Activated CD4-positive, CD25-positive, alpha-beta regulatory T cell treated with anti-CD3 and anti-CD28 coated beads, Interleukin-2, amount 50 U/mL, for 16 hours (primary cell): ENCODE data around the gene IL36A.
A peak's percentile ranks its signal among the peaks of the same experiment; 100 is the strongest.

Source experiments
- DNase-seq: peaks from one replicate; pipeline ENCODE4 v3.0.0-alpha.2; 2020; ENCODE audit warnings: low read depth, low spot score

Gene IL36A, protein sequence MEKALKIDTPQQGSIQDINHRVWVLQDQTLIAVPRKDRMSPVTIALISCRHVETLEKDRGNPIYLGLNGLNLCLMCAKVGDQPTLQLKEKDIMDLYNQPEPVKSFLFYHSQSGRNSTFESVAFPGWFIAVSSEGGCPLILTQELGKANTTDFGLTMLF

DNA sequence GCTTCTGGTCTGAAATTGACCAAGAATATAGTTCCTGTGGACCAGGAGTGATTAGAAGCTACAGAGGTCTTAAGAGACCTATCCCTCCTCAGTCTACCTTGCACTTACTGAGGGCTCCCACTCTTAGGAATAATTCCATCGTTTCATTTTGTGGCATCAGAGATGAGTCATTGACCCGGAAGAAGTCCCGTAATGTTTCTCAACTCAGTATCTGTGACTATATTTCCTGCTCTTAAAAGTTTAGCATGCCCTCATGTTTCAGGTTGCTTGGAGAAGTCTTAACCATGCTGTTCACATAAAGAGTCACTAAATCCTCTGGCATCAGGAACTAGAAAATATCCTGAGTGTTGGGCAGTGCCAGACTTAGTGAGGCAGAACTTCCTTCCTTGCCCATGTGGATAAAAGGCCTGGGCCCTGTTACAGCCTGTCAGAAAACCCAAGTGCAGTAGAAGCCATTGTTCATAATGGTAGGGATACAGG is at the start of gene IL36A:
IL36A (plus strand) TSS at position 430 of the 480 bp plus-strand sequence. CDS start 413 bp downstream, outside the sequence.
- DNase-seq, result no peak

- DNase-seq, result no peak
These were observed 47.7 kb upstream of the IL36A start for GRCh38 chr2:112957511-112957910.

DNA sequence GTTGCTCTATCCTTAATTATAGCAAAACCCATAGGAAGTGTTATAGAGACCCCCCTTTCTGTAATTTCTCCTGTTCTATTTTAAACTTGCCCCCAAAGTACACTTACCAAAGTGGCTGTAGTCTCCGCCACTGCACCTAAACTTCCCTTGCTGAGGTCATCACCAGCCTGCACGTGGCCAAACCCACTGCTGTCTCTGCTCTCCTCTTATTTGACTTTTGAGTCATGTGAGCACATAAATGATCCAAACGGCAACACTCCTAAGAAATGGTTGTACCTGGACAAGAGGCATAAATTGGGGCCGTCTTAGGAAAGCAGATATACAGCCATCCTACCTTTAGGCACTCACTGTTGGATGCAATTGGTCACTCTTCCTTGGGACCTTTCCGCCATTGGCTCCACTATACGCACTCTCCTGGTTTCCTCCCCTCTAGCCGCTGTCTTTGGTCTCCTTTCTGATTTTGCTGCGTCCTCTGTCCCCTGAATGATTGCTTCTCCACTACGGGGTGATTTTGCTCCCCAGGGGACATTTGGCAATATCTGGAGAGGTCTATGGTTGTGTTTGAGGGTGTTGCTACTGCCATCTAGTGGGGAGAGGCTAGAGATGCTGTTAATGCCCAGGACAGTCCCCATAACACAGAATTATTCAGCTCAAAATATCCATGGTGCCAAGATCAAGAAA is 46.7 kb upstream of the IL36A start:
- peak; percentile 7 for DNase-seq

DNA sequence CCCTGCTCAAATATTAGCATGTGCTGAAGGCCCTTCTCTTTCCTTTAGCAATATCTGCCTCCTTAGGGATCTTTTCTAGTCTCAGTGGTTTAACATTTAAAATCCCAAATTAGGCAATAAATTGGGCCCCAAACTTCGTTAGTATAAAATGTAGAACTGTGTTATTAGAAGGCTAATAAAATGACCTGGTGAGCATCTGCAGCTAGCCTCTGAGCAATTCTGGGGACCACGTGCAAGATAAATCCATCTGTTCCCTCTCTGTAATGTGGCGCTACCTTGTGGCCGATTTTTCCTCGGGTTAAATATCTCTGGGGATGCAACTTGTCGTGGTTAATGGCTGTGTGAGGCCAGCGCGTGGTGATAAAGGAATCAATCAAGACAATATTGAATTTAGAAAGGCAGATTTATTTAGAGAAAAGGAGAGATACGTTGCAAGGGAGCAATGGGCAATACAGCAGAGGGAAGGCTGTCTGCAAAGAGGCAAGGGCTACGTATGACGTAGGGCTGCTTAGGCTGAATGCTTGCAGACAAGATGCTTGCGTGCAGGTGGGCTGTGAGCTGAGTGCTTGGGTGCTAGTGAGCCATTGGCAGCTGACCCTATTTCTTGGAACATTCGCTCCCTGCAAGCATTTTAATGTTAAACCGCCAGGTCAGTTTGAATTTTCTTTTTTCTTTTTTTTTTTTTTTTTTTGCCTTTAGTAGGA is 46.0 kb upstream of the IL36A start:
- no peak for DNase-seq

- DNase-seq, result no peak
These were observed 44.9 kb upstream of the IL36A start for GRCh38 chr2:112960230-112960825.

GRCh38 chr2:112962308-112963175 is 42.7 kb upstream of the IL36A start:
- no peak for DNase-seq

DNA sequence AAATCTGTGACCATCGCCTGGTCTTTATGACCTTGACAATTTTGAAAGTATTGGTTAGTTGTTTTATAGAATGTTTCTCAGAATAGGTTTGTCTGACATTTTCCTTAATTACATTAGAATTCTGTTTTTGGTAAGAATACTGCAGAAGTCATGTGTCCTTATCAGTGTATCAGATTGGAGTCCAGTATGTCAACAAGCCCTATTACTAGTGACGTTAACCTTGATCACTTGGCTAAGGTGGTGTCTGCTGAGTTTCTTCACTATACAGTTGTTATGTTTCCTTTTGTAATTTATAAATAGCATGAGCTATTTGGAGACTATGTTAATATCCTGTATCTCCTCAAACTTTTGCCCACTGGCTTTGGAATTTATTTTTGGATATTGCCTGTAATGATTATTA is 38.2 kb upstream of the IL36A start:
- no peak for DNase-seq

DNA sequence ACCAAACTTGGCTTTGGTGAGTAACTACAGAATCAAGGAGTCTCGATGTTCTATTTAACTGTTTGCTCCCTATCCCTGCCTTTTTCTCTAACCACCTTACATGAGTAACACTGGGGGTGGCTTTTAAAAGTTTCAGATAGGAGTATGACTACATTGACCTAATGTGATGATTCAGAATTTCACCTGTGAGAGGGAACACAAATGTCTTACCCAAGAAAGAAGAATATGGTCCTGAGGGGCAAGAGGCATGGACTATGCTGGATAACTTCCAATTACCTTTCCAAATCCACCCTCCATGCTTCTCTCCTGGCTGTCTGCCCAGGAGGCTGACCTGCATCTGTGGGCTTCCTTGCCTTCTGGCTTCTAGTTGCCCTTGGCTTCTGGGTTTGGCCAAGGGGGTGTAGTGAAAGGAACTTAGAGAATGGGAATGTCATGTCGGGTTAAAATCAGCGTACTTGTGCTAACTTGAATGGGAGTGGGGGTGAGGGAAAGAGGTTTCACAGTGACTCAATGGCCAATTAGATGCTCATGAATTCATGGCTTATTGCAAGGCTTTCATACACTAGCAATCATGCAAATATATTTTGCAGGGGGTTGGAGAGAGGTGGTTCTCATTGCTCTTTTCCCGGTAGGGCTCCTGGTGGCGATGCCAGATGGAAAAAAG is 32.7 kb upstream of the IL36A start:
- no peak for DNase-seq

GRCh38 chr2:112973156-112973555 is 32.1 kb upstream of the IL36A start:
- no peak for DNase-seq

DNA sequence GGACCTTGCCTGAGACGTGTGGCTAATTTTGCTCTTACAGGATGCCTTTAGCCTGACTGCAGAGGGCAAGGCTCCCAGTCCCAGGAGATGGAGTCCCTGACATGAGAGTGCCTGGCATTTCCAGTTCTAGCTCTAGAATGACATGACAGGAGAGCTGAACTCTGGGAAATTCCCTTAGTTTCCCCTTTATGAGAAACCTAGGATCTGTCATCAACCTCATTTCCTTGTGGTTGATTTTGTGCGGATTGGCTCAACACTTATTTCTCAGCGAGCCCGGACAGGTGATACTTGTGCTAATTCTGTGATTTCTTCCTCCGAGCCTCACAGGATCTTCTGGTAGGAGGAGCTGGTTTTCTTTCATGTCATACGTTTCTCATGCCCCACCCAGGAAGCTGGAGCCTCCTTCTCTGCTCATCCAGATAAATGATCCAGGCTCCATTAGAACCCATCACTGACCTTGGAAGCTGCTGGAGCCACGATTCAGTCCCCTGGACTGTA is 27.7 kb upstream of the IL36A start, which contains the start of gene IL36G:
IL36G (plus strand) TSS at position 448 of the 498 bp plus-strand sequence. CDS start 633 bp downstream, outside the sequence.
- no peak for DNase-seq

GRCh38 chr2:112979731-112980130 is 25.5 kb upstream of the IL36A start:
- no peak for DNase-seq

DNA sequence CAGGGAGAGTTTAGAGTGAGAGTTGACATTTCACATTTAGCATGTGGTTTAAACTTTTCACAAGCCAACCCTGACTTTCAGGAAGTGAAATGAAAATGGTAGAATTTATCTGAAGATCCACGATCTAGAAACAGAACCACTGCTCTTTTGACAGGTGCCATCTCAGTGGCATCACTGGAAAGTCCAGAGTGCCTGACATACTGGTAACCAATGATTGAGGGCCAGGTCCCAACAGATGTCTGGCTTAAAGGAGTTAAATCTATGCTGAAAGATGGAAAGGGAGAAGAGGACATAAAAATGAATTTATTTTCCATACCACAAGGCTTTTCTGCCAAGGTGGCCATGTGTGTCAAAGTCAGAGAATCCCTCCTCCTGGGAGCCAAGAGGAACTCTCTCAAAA is 24.7 kb upstream of the IL36A start:
- DNase-seq, result no peak

DNA sequence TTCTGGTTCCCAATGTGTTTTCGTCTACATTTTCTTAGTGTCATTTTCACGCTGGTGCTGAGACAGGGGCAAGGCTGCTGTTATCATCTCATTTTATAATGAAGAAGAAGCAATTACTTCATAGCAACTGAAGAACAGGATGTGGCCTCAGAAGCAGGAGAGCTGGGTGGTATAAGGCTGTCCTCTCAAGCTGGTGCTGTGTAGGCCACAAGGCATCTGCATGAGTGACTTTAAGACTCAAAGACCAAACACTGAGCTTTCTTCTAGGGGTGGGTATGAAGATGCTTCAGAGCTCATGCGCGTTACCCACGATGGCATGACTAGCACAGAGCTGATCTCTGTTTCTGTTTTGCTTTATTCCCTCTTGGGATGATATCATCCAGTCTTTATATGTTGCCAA is 20.2 kb upstream of the IL36A start:
- DNase-seq, result no peak

DNA sequence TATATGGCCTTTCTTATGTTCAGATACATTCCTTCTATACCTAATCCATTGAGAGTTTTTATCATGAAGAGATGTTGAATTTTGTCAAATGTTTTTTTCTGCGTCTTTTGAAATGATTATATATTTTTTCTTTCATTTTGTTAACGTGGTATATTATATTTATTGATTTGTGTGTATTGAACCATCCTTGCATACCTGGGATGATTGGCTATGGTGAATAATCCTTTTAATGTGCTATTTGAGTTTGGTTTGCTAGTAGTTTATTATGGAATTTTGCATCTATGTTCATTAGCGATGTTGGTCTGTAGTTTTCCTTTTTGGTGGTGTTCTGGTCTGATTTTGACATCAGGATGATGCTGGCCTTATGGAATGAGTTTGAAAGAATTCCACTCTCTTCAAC is 15.6 kb upstream of the IL36A start:
- DNase-seq, result no peak

DNA sequence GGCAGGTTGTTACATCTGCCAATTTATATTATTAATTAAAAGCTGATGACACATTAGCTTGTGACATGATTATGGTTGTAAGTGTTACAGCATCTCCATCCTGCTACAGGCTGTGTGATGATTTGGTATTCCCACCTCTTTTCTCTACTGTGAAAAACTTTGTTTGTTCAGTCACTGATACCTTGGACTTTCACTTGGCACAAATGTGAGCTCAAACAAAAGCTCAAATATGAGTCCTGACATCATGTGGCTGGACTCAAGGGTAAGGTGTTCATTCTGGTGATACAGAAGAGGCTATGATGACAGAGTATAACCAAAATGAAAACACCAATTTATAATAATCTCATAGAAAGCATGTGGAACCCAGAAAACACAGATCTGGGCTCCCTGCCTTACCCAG is 11.4 kb upstream of the IL36A start:
- no peak for DNase-seq

- DNase-seq, result no peak
These were observed 10.6 kb upstream of the IL36A start for GRCh38 chr2:112994648-112995047.

DNA sequence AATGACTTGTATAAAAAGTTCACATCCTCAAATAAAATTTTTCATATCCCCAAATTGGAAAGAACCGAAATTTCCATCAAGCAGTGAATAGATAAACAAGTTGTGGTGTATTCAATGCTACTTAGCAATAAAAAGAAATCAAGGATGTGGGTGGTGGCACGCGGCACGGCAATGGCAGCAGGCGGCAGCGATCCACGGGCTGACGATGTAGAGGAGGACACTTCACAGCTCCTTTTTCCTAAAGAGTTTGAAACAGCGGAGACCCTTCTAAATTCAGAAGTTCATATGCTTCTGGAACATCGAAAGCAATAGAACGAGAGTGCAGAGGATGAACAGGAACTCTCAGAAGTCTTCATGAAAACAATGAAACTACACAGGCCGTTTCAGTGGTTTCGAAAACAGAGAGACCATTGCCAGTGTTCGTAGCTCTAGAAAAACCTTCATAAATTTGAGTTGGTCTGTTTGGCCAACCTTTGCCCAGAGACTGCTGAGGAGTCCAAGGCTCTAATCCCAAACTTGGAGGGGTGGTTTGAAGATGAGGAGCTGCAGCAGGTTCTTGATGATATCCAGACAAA is 9.8 kb upstream of the IL36A start:
- no peak for DNase-seq

- peak; percentile 45 for DNase-seq
These were observed 8.6 kb upstream of the IL36A start for GRCh38 chr2:112996635-112997034.

- no peak for DNase-seq
These were observed 8.1 kb upstream of the IL36A start for GRCh38 chr2:112997151-112997550.

DNA sequence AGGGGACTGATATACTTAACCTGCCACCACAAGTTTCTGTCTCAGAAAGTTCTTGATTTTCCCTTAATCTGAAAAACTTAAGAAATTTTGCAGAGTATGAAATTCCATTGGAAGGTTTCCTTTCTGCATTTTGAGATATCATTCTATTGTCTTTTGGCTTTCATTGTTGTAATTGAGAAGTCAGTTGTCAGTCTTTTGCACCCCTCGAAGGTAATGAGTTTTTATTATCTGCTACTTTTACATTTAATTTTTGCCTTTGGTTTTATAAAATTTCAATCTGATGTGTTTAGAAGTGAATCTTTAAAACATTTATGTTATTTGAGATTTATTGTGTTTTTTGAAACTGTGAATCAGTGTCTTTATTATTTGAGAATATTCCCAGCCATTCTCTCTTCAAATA is 4.8 kb upstream of the IL36A start:
- DNase-seq, result no peak
